HG03565 (cell line): Measurements from ENCODE around the gene HMGN5.

Experiments used
- ATAC-seq: cut with Tn5 transposase; IDR thresholded peaks from one replicate; pipeline ENCODE4 v1.9.1; 2021; ENCODE audit warnings: mild to moderate bottlenecking, moderate library complexity; ENCODE audit not compliant: unreplicated experiment

The HMGN5 gene

GRCh38 chrX:81120936-81121371 is 80.8 kb downstream of the HMGN5 start:
- ATAC-seq = peak; percentile 53

GRCh38 chrX:81120258-81120935 is 81.3 kb downstream of the HMGN5 start:
- ATAC-seq = peak; percentile 12

GRCh38 chrX:81114757-81115156 is 87.0 kb downstream of the HMGN5 start:
- no peak for ATAC-seq

GRCh38 chrX:81110286-81110685 is 91.4 kb downstream of the HMGN5 start:
- no peak for ATAC-seq

GRCh38 chrX:81082649-81083048 is 119.1 kb downstream of the HMGN5 start:
- no peak for ATAC-seq
